Measurements from ENCODE around the gene LYZL1. TPM values are rescaled to one million over a fixed set of nuclear protein-coding genes. Genes with fewer than 3 reads are reported as not detected.
"Not testable (repeated sequence)": the region's sequence is repeated elsewhere in the genome, so short reads cannot be mapped to it uniquely, and the experiment has no call there.

LYZL1 gene
- total RNA-seq, 2 donors from 2014 or later, result not detected

DNA sequence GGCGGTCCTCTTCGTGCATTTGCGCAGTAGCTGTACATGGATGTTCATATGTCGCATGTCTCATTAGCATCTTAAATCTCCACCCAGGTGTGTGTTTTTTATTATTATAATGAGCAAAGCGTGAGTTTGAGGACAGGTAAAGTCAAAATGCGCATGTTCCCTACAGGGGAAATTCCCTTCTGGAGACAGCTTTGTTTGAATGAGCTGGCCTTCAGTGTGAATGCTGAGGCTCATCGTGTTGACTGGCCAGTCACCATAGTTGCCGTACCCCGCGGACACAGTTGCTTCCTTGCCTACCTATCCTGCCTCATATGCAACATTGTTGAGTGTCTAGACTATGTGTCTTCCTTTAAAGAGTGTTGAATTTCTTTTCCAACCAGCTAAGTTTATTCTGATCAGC lies 13.6 kb downstream of the LYZL1 start:
- H3K9me3 ChIP-seq (ENCODE audit: control insufficient read depth, low read length, poor library complexity, severe bottlenecking), result no peaks in the 10 kb centered on the region
- H3K27ac Mint-ChIP-seq, result no peak overlapping the region
- peaks cover 34% of the 10 kb centered on the region for H3K27me3 Mint-ChIP-seq
- no peak overlapping the region for H3K4me3 Mint-ChIP-seq
- DNase-seq (no peak), ATAC-seq (no peak)
- peaks cover 3% of the 10 kb centered on the region for H3K4me1 Mint-ChIP-seq
- H3K36me3 Mint-ChIP-seq (ENCODE audit: low read depth), result no peaks in the 10 kb centered on the region

DNA sequence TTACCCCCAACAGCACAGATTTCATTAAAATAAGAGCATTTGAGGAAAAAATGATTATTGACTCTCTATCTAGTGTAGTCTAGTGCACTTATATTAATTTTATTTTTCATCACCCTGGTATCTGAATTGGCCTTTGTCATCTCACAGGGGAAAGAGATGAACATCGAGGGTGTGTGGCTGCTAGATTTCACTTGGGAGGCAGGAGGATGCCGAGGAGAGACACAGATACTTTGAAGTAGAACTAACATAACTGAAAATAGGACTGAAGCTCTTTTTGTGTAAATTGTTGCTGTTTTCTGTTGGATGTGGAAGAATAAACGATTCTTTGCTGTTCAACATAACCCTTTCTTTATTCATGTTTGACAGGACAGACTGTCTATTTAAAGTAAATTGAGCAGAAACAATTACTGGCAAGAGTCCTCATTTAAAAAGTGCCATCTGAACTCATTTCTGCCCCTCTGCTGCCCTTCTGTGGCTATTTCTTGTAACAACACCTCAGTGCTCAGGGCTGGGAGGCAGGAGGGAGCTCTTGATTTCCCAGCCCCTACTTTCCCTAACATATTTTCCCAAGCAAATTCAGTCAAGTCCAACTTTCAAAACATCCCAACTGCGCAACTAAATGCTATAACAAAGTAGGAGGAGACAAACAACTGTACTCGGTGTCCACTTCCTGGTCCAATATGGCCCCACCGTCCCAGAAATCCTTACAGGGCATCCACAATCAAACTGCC lies 15.6 kb downstream of the LYZL1 start:
- no peak for ATAC-seq
- no peak overlapping the region for H3K4me3 Mint-ChIP-seq

DNA sequence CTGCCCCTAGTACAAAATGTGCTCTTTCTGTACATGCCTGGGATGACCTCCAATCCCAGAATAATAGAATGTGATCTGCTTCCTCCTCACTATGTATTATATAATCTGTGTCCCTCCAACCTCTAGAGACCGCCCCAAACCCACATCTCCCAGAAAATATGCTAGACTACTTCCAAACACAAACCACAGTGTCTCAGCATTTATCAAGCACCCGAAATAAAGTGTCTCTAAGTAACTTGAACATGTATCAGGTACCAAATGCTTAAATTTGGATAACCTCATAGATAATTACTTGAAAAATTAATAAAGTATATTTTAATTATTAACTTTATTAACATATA lies 16.1 kb downstream of the LYZL1 start:
- no peak overlapping the region for H3K27ac Mint-ChIP-seq
- no peaks in the 10 kb centered on the region for H3K9me3 ChIP-seq (ENCODE audit: control insufficient read depth, low read length, poor library complexity, severe bottlenecking)
- H3K4me1 Mint-ChIP-seq, result peaks cover 3% of the 10 kb centered on the region
- no peaks in the 10 kb centered on the region for H3K36me3 Mint-ChIP-seq (ENCODE audit: low read depth)
- H3K4me3 Mint-ChIP-seq, result no peak overlapping the region
- no peak for ATAC-seq
- DNase-seq, result no peak
- H3K27me3 Mint-ChIP-seq, result peaks cover 46% of the 10 kb centered on the region

More for the DNA sequence above, 15.6 kb downstream of the LYZL1 start:
- DNase-seq, result no peak
- Mint-ChIP-seq H3K27me3 (peaks cover 41% of the 10 kb centered on the region), H3K27ac (no peak overlapping the region), H3K36me3 (ENCODE audit: low read depth) (no peaks in the 10 kb centered on the region), H3K4me1 (peaks cover 3% of the 10 kb centered on the region)
- H3K9me3 ChIP-seq (ENCODE audit: control insufficient read depth, low read length, poor library complexity, severe bottlenecking), result no peaks in the 10 kb centered on the region

DNA sequence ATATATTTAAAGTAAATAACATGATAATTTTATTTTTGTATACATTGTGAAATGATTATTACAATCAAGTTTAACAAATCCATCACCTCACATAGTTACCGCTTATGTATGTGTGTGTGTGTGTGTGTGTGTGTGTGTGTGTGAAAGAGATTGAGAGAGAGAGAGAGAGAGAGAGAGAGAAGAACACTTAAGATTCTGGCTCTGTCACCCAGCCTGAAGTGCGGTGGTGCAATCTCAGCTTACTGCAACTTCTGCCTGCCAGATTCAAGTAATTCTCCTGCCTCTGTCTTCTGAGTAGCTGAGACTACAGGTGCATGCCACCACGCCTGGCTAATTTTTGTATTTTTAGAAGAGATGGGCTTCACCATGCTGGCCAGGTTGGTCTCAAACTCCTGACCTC lies 17.8 kb downstream of the LYZL1 start:
- no peak for DNase-seq
- H3K9me3 ChIP-seq (ENCODE audit: control insufficient read depth, low read length, poor library complexity, severe bottlenecking), result no peaks in the 10 kb centered on the region
- Mint-ChIP-seq H3K36me3 (ENCODE audit: low read depth) (no peaks in the 10 kb centered on the region), H3K27ac (no peak overlapping the region), H3K4me3 (no peak overlapping the region), H3K27me3 (peaks cover 53% of the 10 kb centered on the region), H3K4me1 (peaks cover 3% of the 10 kb centered on the region)
- ATAC-seq, result no peak

DNA sequence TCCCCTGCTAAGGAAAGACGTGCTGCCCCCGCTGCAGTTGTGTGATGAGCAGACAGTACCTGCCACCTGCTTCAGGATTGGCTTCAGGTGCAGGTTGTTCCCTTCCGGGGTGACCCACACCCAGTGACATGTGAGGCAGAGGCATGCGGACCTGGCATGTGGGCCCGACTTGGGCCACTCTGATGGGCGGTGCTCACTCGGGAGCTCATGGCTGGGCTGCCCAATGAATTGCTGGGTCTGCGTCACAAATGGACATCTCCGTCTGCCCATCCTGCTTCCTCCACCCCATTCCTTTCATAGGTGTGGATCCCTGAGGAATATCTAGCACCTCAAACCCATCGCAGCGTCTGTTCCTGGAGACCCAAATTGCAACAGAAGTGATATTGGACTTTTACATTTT lies 19.3 kb downstream of the LYZL1 start:
- not testable (repeated sequence) for H3K36me3 Mint-ChIP-seq (ENCODE audit: low read depth); H3K4me3 Mint-ChIP-seq; H3K27ac Mint-ChIP-seq

DNA sequence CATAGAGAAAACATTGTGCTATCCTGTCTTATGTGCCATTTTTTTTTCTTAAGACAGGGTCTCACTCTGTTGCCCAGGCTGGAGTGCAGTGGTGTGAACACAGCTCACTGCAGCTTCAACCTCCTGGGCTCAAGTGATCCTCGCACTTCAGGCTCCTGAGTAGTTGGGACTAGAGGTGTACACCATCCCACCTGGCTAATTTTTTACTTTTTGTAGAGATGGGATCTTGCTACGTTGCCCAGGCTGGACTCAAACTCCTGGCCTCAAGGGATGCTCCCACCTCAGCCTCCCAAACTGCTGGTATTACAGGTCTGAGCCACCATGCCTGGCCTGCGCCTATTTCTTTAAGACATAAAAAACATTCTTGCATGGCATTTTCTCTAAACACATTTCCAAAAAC lies 20.6 kb downstream of the LYZL1 start:
- H3K36me3 Mint-ChIP-seq (ENCODE audit: low read depth), result no peaks in the 10 kb centered on the region
- ATAC-seq, result no peak
- no peak overlapping the region for H3K4me3 Mint-ChIP-seq

More for the DNA sequence above, 19.3 kb downstream of the LYZL1 start:
- ATAC-seq; DNase-seq; H3K9me3 ChIP-seq (ENCODE audit: control insufficient read depth, low read length, poor library complexity, severe bottlenecking); H3K4me1 Mint-ChIP-seq: not testable (repeated sequence)
- peaks cover 56% of the 10 kb centered on the region for H3K27me3 Mint-ChIP-seq

DNA sequence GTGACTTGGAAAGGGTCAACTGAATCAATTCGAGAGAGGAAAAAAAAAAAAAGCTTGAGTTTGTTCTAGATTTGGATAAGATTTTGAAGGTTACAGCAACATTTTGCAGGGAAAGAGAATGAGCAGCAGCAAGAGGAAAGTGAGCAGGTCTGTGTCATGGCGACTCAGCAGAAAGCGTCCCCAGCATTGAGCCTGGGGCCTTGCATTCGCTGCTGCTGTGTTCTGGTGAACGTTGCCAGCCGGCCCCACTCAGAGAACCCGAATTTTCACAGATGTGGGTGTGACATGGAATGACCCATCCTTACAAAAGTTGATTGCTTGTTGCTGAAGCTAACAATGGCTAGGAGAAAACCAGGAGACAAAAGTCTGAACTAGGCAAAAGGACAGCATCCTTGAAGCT lies 21.6 kb downstream of the LYZL1 start:
- not testable (repeated sequence) for H3K4me3 Mint-ChIP-seq; H3K9me3 ChIP-seq (ENCODE audit: control insufficient read depth, low read length, poor library complexity, severe bottlenecking)
- peaks cover 46% of the 10 kb centered on the region for H3K27me3 Mint-ChIP-seq

More for the DNA sequence above, 20.6 kb downstream of the LYZL1 start:
- Mint-ChIP-seq H3K27ac (no peak overlapping the region), H3K4me1 (peaks cover 2% of the 10 kb centered on the region), H3K27me3 (peaks cover 47% of the 10 kb centered on the region)
- no peak for DNase-seq
- no peaks in the 10 kb centered on the region for H3K9me3 ChIP-seq (ENCODE audit: control insufficient read depth, low read length, poor library complexity, severe bottlenecking)

DNA sequence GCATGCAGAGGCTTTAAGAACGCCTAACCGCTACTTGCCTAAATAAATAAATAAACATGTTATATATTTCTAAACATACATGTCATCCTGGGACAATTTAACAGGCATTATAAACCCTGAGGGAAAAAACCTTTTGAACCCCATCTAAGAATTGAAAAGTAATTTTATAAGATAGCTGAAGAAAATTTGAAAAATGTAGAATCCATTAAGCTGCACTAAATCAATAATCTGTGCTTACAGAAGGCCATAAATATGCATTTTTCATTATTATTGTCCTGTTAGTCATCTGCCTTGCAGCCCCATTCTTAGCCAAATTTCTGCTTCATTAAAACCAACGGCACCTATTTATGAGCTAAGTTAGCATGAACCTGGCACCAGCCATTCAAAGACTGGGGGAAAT lies 24.2 kb downstream of the LYZL1 start:
- Mint-ChIP-seq H3K4me1 (peaks cover 3% of the 10 kb centered on the region), H3K4me3 (no peak overlapping the region), H3K36me3 (ENCODE audit: low read depth) (no peaks in the 10 kb centered on the region), H3K27me3 (peaks cover 45% of the 10 kb centered on the region), H3K27ac (no peak overlapping the region)
- no peak for ATAC-seq
- no peak for DNase-seq
- no peaks in the 10 kb centered on the region for H3K9me3 ChIP-seq (ENCODE audit: control insufficient read depth, low read length, poor library complexity, severe bottlenecking)

More for the DNA sequence above, 21.6 kb downstream of the LYZL1 start:
- not testable (repeated sequence) for DNase-seq; H3K4me1 Mint-ChIP-seq; H3K27ac Mint-ChIP-seq; H3K36me3 Mint-ChIP-seq (ENCODE audit: low read depth); ATAC-seq

DNA sequence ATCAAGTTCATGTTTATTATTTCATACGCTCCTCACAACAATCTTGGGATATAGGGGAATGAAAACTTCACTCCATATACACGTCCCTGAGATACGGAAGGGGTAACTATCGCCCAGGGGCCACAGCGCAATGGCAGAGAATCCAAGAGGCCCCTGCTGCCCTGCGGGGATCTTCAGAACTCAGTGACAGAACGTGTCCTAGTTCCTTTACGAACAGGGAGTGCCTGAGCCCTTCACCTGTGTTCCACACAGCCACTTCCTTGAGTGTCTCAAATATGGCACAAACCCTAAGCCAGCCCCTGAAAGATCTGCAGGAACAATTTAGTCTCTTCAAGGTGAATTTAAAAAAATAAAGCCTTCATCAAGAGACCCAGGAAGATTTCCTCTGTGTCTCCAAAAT lies 25.9 kb downstream of the LYZL1 start:
- H3K27ac Mint-ChIP-seq, result no peak overlapping the region
- peaks cover 53% of the 10 kb centered on the region for H3K27me3 Mint-ChIP-seq
- no peak for DNase-seq
- H3K9me3 ChIP-seq (ENCODE audit: control insufficient read depth, low read length, poor library complexity, severe bottlenecking), result no peaks in the 10 kb centered on the region
- peaks cover 7% of the 10 kb centered on the region for H3K4me1 Mint-ChIP-seq
- no peak overlapping the region for H3K4me3 Mint-ChIP-seq
- no peaks in the 10 kb centered on the region for H3K36me3 Mint-ChIP-seq (ENCODE audit: low read depth)
- ATAC-seq, result no peak

DNA sequence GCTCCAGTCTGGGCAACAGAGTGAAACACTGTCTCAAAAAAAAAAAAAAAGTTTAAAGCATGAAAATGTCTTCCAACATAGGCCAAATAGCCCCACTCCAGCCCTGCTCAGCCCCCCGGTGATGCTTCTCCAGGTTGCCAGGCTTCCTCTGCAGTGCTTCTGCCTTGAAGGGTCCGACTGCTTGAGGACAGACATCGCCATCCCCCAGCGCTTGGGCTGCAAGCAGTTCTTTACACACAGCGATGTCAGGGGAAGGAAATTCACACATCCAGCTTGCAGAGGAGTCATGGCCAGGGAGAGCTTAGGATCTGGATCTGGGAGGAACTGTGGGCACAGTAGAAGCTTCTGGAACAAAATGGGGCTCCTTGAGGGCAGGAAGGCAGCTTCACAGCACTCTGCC lies 26.9 kb downstream of the LYZL1 start:
- Mint-ChIP-seq H3K27ac (no peak overlapping the region), H3K27me3 (peaks cover 55% of the 10 kb centered on the region), H3K36me3 (ENCODE audit: low read depth) (no peaks in the 10 kb centered on the region), H3K4me3 (no peak overlapping the region), H3K4me1 (peaks cover 7% of the 10 kb centered on the region)
- DNase-seq (no peak), ATAC-seq (no peak)
- no peaks in the 10 kb centered on the region for H3K9me3 ChIP-seq (ENCODE audit: control insufficient read depth, low read length, poor library complexity, severe bottlenecking)

DNA sequence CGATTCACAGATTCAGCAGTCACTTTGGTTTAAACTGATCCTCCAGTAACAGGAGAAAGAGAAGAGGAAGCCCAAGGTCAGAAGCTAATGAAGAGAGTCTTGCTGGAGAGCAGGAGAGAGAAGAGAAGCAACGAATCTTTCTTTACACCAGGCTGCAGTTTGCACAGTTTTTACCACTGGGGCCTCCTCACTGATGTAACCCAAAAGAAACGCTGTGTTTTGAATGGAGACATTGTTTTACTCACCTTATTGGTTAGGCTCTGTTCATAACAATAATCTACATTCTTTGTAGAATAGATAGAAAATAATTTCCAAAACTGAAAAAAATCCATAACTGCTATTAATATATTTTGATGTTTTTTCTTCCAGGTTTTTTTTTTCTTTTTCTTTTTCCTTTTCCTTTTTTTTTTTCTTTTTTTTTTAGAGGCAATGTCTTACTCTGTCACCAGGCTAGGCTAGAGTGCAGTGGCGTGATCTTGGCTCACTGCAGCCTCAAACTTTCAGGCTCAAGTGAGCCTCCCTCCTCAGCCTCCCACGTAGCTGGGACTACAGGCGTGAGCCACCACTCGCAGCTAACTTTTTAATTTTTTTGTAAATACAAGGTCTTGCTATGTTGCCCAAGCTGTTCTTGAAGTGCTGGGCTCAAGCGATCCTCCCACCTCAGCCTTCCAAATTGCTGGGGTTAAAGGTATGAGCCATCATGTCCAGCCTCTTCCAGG lies 27.6 kb downstream of the LYZL1 start:
- Mint-ChIP-seq H3K27me3 (peaks cover 61% of the 10 kb centered on the region), H3K27ac (no peak overlapping the region)

DNA sequence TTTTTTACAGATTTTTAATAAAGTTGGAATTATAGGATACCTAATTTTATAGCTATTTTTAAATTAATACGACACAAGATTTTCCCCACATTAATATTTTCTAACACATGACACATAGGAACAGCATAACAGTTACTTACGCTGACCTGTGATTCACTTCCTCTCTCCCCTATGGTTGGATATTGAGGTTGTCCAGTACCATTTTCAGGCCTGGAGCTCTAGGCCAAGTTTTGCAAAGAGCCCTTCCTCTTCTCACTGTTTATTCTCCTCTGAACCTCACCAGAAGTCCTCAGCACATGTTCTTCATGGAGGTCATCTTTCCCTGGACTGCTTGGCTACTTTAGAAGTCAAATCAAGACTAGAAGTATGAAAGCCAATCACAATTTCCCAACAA lies 28.2 kb downstream of the LYZL1 start:
- no peak overlapping the region for H3K4me3 Mint-ChIP-seq
- H3K27ac Mint-ChIP-seq, result no peak overlapping the region
- H3K4me1 Mint-ChIP-seq, result peaks cover 7% of the 10 kb centered on the region
- ATAC-seq (no peak), DNase-seq (no peak)
- no peaks in the 10 kb centered on the region for H3K36me3 Mint-ChIP-seq (ENCODE audit: low read depth)
- H3K9me3 ChIP-seq (ENCODE audit: control insufficient read depth, low read length, poor library complexity, severe bottlenecking), result no peaks in the 10 kb centered on the region
- peaks cover 65% of the 10 kb centered on the region for H3K27me3 Mint-ChIP-seq

More for the DNA sequence above, 27.6 kb downstream of the LYZL1 start:
- Mint-ChIP-seq H3K36me3 (ENCODE audit: low read depth) (no peaks in the 10 kb centered on the region), H3K4me3 (no peak overlapping the region), H3K4me1 (peaks cover 7% of the 10 kb centered on the region)
- DNase-seq, result no peak
- no peaks in the 10 kb centered on the region for H3K9me3 ChIP-seq (ENCODE audit: control insufficient read depth, low read length, poor library complexity, severe bottlenecking)
- no peak for ATAC-seq

DNA sequence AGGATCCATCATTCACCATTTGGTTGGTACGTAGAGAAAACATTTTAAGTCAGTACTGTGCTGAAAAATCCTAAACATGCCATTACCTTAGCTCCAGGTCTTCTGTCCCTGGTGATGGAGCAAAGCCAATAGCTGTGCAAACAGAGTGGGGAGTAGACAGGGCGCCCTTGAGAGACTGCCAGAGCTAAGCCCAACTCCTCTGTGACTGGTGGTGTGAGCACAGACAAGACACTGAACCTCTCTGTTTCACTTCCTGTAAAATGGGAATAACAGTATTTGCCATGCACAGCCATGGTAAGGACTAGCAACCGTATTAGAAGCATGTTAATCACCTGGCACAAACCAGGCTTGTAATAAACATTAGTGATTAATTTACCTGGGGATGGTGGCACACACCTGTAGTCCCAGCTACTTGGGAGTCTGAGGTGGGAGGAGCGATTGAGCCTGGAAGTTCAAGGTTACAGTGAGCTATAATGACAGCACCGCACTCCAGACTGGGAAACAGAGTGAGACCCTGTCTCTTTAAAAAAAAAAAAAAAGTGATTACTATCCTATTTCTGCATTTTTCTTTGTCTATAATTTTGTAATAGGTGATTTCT lies 28.7 kb downstream of the LYZL1 start:
- ATAC-seq, result no peak
- Mint-ChIP-seq H3K4me1 (peaks cover 7% of the 10 kb centered on the region), H3K4me3 (no peak overlapping the region), H3K36me3 (ENCODE audit: low read depth) (no peaks in the 10 kb centered on the region), H3K27ac (peak overlapping the region; percentile 78), H3K27me3 (peaks cover 60% of the 10 kb centered on the region)
- DNase-seq, result no peak
- H3K9me3 ChIP-seq (ENCODE audit: control insufficient read depth, low read length, poor library complexity, severe bottlenecking), result no peaks in the 10 kb centered on the region
